ENCODE results near the gene CDS1. TPM values are rescaled to one million over a fixed set of nuclear protein-coding genes. Genes with fewer than 3 reads are reported as not detected.

CDS1 gene
- total RNA-seq, 4 donors from 2014 or later = 10.7 to 56.4 (median 43.3) TPM

GRCh38 chr4:84563002-84563401 is 19.9 kb upstream of the CDS1 start:
- Histone ChIP-seq H3K9me3 (no peaks in the 10 kb centered on the region), H3K36me3 (no peaks in the 10 kb centered on the region), H3K4me1 (no peaks in the 10 kb centered on the region), H3K4me3 (no peak overlapping the region), H3K27ac (no peak overlapping the region), H3K27me3 (no peaks in the 10 kb centered on the region)
- TF ChIP-seq CTCF (IDR thresholded peaks at IDR 0.05) (no peak), POLR2A (IDR thresholded peaks at IDR 0.05) (no peak)
- no peak for DNase-seq

GRCh38 chr4:84565951-84566350 is 17.0 kb upstream of the CDS1 start:
- H3K36me3 ChIP-seq = no peaks in the 10 kb centered on the region
- TF ChIP-seq POLR2A (IDR thresholded peaks at IDR 0.05) (no peak), CTCF (IDR thresholded peaks at IDR 0.05) (no peak)
- no peak for DNase-seq
- no peaks in the 10 kb centered on the region for H3K9me3 ChIP-seq
- H3K27ac ChIP-seq = no peak overlapping the region
- no peaks in the 10 kb centered on the region for H3K27me3 ChIP-seq
- H3K4me1 ChIP-seq = no peaks in the 10 kb centered on the region
- H3K4me3 ChIP-seq = no peak overlapping the region

- no peaks in the 10 kb centered on the region for H3K4me1 ChIP-seq
- DNase-seq = no peak
- no peaks in the 10 kb centered on the region for H3K27me3 ChIP-seq
- TF ChIP-seq CTCF (IDR thresholded peaks at IDR 0.05) (no peak), POLR2A (IDR thresholded peaks at IDR 0.05) (no peak)
- no peak overlapping the region for H3K4me3 ChIP-seq
- no peak overlapping the region for H3K27ac ChIP-seq
- H3K9me3 ChIP-seq = no peaks in the 10 kb centered on the region
- no peaks in the 10 kb centered on the region for H3K36me3 ChIP-seq
Observed at GRCh38 chr4:84568496-84568895, 14.4 kb upstream of the CDS1 start.

GRCh38 chr4:84569009-84569408 is 13.9 kb upstream of the CDS1 start:
- no peak for DNase-seq
- H3K36me3 ChIP-seq = no peaks in the 10 kb centered on the region
- H3K27me3 ChIP-seq = no peaks in the 10 kb centered on the region
- H3K4me3 ChIP-seq = no peak overlapping the region
- no peak for TF ChIP-seq POLR2A (IDR thresholded peaks at IDR 0.05)
- no peak for TF ChIP-seq CTCF (IDR thresholded peaks at IDR 0.05)
- H3K27ac ChIP-seq = no peak overlapping the region
- no peaks in the 10 kb centered on the region for H3K9me3 ChIP-seq
- H3K4me1 ChIP-seq = no peaks in the 10 kb centered on the region

GRCh38 chr4:84573385-84574068 is 9.4 kb upstream of the CDS1 start:
- Histone ChIP-seq H3K4me1 (no peaks in the 10 kb centered on the region), H3K27ac (no peak overlapping the region), H3K27me3 (no peaks in the 10 kb centered on the region), H3K36me3 (no peaks in the 10 kb centered on the region), H3K9me3 (no peaks in the 10 kb centered on the region), H3K4me3 (no peak overlapping the region)
- no peak for TF ChIP-seq POLR2A (IDR thresholded peaks at IDR 0.05)
- TF ChIP-seq CTCF (IDR thresholded peaks at IDR 0.05) = no peak
- no peak for DNase-seq
